ENCODE data around the gene OR9A2. TPM values are rescaled to one million over a fixed set of nuclear protein-coding genes. Genes with fewer than 3 reads are reported as not detected.
A peak's percentile ranks its signal among the peaks of the same experiment; 100 is the strongest.

OR9A2 gene
- total RNA-seq, 4 donors from 2014 or later, result not detected

- H3K27me3 ChIP-seq, result no peaks in the 10 kb centered on the region
- no peaks in the 10 kb centered on the region for H3K9me3 ChIP-seq
- ATAC-seq, result no peak
- peaks cover 0 to 14% (median 0%) of the 10 kb centered on the region in 3 donors for H3K4me1 ChIP-seq
- TF ChIP-seq POLR2A (IDR thresholded peaks at IDR 0.05), result no peak
- TF ChIP-seq EP300 (IDR thresholded peaks at IDR 0.05), result no peak
- no peak for TF ChIP-seq POLR2AphosphoS5 (IDR thresholded peaks at IDR 0.05)
- no peak for TF ChIP-seq CTCF (IDR thresholded peaks at IDR 0.05)
- WGBS, 2 donors (ENCODE audit: low coverage in 1 of 2), result 80 to 89% methylated on average over 3 of the region's 3 CpGs
- no peak overlapping the region for H3K27ac ChIP-seq
- no peaks in the 10 kb centered on the region for H3K36me3 ChIP-seq
- no peak overlapping the region for H3K4me3 ChIP-seq
These were observed 10.9 kb downstream of the OR9A2 start for GRCh38 chr7:143015926-143016490.

- Histone ChIP-seq H3K4me1 (peaks cover 0 to 14% (median 0%) of the 10 kb centered on the region in 3 donors), H3K9me3 (no peaks in the 10 kb centered on the region), H3K27me3 (no peaks in the 10 kb centered on the region), H3K36me3 (no peaks in the 10 kb centered on the region), H3K27ac (no peak overlapping the region), H3K4me3 (no peak overlapping the region)
- ATAC-seq, result no peak
- 68% methylated on average over 2 of the region's 2 CpGs; no CpG with 5 or more reads in 1 of the 2 donors for WGBS, 2 donors (ENCODE audit: low coverage in 1 of 2)
- TF ChIP-seq POLR2A (IDR thresholded peaks at IDR 0.05), result no peak
- TF ChIP-seq CTCF (IDR thresholded peaks at IDR 0.05), result no peak
- TF ChIP-seq POLR2AphosphoS5 (IDR thresholded peaks at IDR 0.05), result no peak
- no peak for TF ChIP-seq EP300 (IDR thresholded peaks at IDR 0.05)
These were observed 11.8 kb downstream of the OR9A2 start for GRCh38 chr7:143015084-143015483.

GRCh38 chr7:143013893-143014292, 13.0 kb downstream of the OR9A2 start:
- ATAC-seq, result peak; percentile 19
- Histone ChIP-seq H3K36me3 (no peaks in the 10 kb centered on the region), H3K27ac (peak overlapping the region in 3 of 4 donors; percentile 20 to 33 (median 25)), H3K4me1 (peaks cover 0 to 14% (median 0%) of the 10 kb centered on the region in 3 donors), H3K27me3 (no peaks in the 10 kb centered on the region), H3K9me3 (no peaks in the 10 kb centered on the region), H3K4me3 (no peak overlapping the region)
- 8 to 16% methylated on average over 5 of the region's 5 CpGs for WGBS, 2 donors (ENCODE audit: low coverage in 1 of 2)
- TF ChIP-seq EP300 (IDR thresholded peaks at IDR 0.05) (no peak), CTCF (IDR thresholded peaks at IDR 0.05) (no peak), POLR2AphosphoS5 (IDR thresholded peaks at IDR 0.05) (no peak), POLR2A (IDR thresholded peaks at IDR 0.05) (no peak)

- Histone ChIP-seq H3K27me3 (no peaks in the 10 kb centered on the region), H3K27ac (peak overlapping the region in 3 of 4 donors; percentile 20 to 33 (median 25))
- ATAC-seq, result peak; percentile 28
These were observed 13.5 kb downstream of the OR9A2 start for GRCh38 chr7:143013473-143013872.

More at GRCh38 chr7:143013473-143013872, 13.5 kb downstream of the OR9A2 start:
- TF ChIP-seq EP300 (IDR thresholded peaks at IDR 0.05), result no peak
- no peak for TF ChIP-seq POLR2AphosphoS5 (IDR thresholded peaks at IDR 0.05)
- TF ChIP-seq POLR2A (IDR thresholded peaks at IDR 0.05), result no peak
- no peak for TF ChIP-seq CTCF (IDR thresholded peaks at IDR 0.05)
- Histone ChIP-seq H3K36me3 (no peaks in the 10 kb centered on the region), H3K9me3 (no peaks in the 10 kb centered on the region), H3K4me1 (peaks cover 0 to 14% (median 0%) of the 10 kb centered on the region in 3 donors), H3K4me3 (no peak overlapping the region)
- 63% methylated on average over 1 of the region's 1 CpG; no CpG with 5 or more reads in 1 of the 2 donors for WGBS, 2 donors (ENCODE audit: low coverage in 1 of 2)

Data from gastroesophageal sphincter (tissue), 4 donors.